Tibial nerve (tissue), 4 donors: Measurements from ENCODE around the gene PPM1M. TPM values are rescaled to one million over a fixed set of nuclear protein-coding genes. Genes with fewer than 3 reads are reported as not detected.
A peak's percentile ranks its signal among the peaks of the same experiment; 100 is the strongest.

ENCODE experiments used
- DNase-seq, 2 donors: peaks; one replicate each; pipeline ENCODE4 v3.0.0-alpha.2; 2019; ENCODE audit warnings: low spot score in 2 of 2
- H3K27ac ChIP-seq, 4 donors: fragments of 200-600 bp; sonication (generic) in 3 of 4; one replicate each; pipeline ENCODE4 v1.5.1; 2017 to 2019; ENCODE audit warnings: mild to moderate bottlenecking in 1 of 4
- H3K27me3 ChIP-seq, 2 donors: fragments of 200-600 bp; sonication (generic) in 1 of 2; one replicate each; pipeline versions ENCODE4 v1.5.1 to v1.6.0; 2017 to 2019
- H3K36me3 ChIP-seq, 3 donors: fragments of 200-600 bp; sonication (generic); one replicate each; pipeline ENCODE4 v1.5.1; 2018 to 2019
- H3K4me1 ChIP-seq, 4 donors: fragments of 200-600 bp; sonication (generic) in 3 of 4; one replicate each; pipeline ENCODE4 v1.5.1; 2017 to 2019
- H3K4me3 ChIP-seq, 4 donors: fragments of 200-600 bp; sonication (generic) in 3 of 4; one replicate each; pipeline ENCODE4 v1.5.1; 2017 to 2019; ENCODE audit warnings: mild to moderate bottlenecking in 1 of 4, moderate library complexity in 1 of 4
- H3K9me3 ChIP-seq, 4 donors: fragments of 200-600 bp; sonication (generic) in 3 of 4; one replicate each; pipeline ENCODE4 v1.5.1; 2017 to 2019
- EP300 ChIP-seq, 2 donors: sonication (generic); formaldehyde crosslinking; IDR thresholded peaks; one replicate each; pipeline ENCODE4 v1.6.1; 2017; ENCODE audit warnings: antibody characterized with exemption in 2 of 2, mild to moderate bottlenecking in 1 of 2
- POLR2A ChIP-seq, 2 donors: fragments of 450-650 bp; IDR thresholded peaks; one replicate each; pipeline ENCODE4 v1.6.1; 2017; ENCODE audit warnings: antibody characterized with exemption in 2 of 2, mild to moderate bottlenecking in 2 of 2, moderate library complexity in 2 of 2
- WGBS, 2 donors: methylation state at CpG; one replicate each; pipeline ENCODE4 v1.1.5; 2018; 5-methylcytosine and 5-hydroxymethylcytosine counted together
- total RNA-seq, 4 donors: library from RNA; depleted of rRNA; stranded (reverse); fragments of >200 nt; gene quantifications; one replicate each; pipeline ENCODE4 v1.1.0, GENCODE V29; 2016
- TF ChIP-seq, protein P1 (sequence below), 5 experiments: fragments of 200-600 bp in 3 of 5; fragments of 450-650 bp in 2 of 5; sonication (generic) in 3 of 5; IDR thresholded peaks; one replicate each; pipeline ENCODE4 v1.5.1; 2016 to 2019; ENCODE audit warnings: antibody characterized with exemption in 5 of 5, mild to moderate bottlenecking in 3 of 5, moderate library complexity in 2 of 5

The PPM1M gene
- total RNA-seq, 4 donors from 2014 or later, result 25.8 to 35.1 (median 27.8) TPM

DNA sequence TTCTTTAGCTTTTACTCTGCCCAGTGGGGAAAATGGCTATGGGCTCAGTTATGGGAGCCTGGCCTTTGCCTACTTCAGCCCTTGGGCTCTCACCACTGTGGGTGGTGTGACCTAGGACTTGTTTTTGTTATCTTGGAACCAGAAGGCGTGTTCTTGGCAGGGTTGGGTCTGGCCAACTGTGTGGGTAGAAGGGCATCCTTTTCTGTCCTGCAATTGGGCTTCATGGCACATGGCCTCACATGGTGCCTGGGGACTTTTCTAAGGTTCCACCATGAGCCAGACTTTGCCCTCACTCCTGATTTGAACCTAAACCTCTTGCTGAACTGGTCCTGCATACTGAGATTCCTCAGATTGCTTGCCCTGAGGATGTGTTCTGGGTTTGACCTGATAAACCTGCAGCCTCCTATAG lies 43.8 kb downstream of the PPM1M start:
- H3K27me3 ChIP-seq, result no peaks in the 10 kb centered on the region
- peaks cover 0 to 47% (median 11%) of the 10 kb centered on the region in 3 donors for H3K36me3 ChIP-seq
- H3K27ac ChIP-seq, result peak overlapping the region in 1 of 4 donors; percentile 98
- DNase-seq, result no peak
- H3K4me1 ChIP-seq, result peaks cover 0 to 26% (median 14%) of the 10 kb centered on the region in 4 donors
- TF ChIP-seq, protein P1, sequence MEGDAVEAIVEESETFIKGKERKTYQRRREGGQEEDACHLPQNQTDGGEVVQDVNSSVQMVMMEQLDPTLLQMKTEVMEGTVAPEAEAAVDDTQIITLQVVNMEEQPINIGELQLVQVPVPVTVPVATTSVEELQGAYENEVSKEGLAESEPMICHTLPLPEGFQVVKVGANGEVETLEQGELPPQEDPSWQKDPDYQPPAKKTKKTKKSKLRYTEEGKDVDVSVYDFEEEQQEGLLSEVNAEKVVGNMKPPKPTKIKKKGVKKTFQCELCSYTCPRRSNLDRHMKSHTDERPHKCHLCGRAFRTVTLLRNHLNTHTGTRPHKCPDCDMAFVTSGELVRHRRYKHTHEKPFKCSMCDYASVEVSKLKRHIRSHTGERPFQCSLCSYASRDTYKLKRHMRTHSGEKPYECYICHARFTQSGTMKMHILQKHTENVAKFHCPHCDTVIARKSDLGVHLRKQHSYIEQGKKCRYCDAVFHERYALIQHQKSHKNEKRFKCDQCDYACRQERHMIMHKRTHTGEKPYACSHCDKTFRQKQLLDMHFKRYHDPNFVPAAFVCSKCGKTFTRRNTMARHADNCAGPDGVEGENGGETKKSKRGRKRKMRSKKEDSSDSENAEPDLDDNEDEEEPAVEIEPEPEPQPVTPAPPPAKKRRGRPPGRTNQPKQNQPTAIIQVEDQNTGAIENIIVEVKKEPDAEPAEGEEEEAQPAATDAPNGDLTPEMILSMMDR (IDR thresholded peaks at IDR 0.05), result no peak
- TF ChIP-seq EP300 (IDR thresholded peaks at IDR 0.05) (peak in 1 of 2 donors; percentile 24), POLR2A (IDR thresholded peaks at IDR 0.05) (no peak)
- WGBS, 2 donors, result 29 to 50% methylated on average over 1 of the region's 1 CpG
- no peaks in the 10 kb centered on the region for H3K9me3 ChIP-seq
- no peak overlapping the region for H3K4me3 ChIP-seq

DNA sequence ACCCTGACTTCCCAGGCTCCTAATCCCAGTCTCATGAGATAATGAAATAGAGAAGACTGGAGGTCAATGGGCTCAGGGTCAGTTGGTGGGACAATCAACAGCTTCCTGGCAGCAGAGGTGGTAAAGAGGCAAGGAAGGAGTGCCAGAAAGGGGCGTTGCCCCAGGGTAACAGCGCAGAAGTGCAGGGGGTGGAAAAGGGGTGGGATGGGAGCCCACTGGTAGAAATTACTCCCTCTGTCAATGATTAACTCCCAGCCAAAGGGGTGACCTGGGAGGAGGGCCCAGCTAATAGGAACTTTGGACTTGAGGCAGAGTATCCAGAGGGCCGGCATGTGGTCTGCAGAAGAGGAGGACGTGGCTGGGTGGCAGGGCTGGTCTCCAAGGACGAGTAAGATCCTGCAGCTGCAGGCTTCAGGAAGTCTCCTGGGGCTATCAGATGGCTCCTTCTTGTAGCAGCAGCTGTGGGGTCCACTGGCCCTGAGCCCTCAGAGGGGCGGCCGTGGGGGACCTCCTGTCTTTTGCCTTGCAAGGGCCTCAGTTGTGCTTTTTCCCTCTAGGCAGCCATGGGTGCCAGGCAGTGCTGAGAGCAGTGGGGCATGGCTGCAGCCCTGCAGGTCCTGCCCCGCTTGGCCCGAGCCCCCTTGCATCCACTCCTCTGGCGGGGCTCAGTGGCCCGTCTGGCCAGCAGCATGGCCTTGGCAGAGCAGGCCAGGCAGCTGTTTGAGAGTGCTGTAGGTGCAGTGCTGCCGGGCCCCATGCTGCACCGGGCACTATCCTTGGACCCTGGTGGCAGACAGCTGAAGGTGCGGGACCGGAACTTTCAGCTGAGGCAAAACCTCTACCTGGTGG lies 44.4 kb downstream of the PPM1M start:
- WGBS, 2 donors, result 78 to 81% methylated on average over 9 to 14 of the region's 15 CpGs
- TF ChIP-seq EP300 (IDR thresholded peaks at IDR 0.05) (no peak), POLR2A (IDR thresholded peaks at IDR 0.05) (no peak)
- TF ChIP-seq, protein P1 (IDR thresholded peaks at IDR 0.05), result no peak

DNA sequence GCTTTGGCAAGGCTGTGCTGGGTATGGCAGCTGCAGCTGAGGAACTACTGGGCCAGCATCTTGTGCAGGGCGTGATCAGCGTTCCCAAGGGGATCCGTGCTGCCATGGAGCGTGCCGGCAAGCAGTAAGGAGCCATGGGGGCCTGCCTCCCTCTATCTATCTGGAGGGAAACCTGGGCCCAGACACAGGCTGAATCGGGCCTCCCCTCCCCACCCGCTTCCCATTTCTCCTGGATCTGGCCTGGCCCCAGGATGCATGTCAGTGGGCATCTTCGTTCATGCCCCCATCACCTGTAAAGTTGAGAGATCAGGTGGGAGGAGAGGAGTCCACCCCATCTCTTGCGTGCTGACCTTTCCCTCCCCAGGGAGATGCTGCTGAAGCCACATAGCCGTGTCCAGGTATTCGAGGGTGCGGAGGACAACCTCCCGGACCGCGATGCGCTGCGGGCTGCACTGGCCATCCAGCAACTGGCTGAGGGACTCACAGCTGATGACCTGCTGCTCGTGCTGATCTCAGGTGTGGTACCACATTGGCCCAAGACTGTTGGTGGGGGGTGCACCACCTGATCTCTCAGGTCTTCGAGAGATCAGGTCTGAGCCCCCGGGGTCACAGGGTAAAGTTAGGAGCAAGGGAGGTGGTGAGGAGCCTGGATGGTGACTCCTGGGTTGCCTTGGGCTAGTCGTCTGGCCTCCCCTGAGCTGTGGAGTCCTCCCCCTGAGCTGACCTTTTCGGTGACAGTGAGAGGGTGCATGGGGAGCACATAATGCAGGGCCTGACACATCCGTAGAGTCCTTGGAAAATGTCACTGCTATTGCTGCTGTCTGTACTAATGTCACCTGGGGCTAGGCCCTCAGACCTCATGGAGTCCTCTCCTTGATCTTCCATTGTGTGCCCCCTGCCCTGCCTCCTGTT lies 45.3 kb downstream of the PPM1M start:
- Histone ChIP-seq H3K27me3 (no peaks in the 10 kb centered on the region), H3K27ac (no peak overlapping the region), H3K4me1 (peaks cover 0 to 26% (median 14%) of the 10 kb centered on the region in 4 donors), H3K4me3 (peak overlapping the region in 1 of 4 donors; percentile 12), H3K36me3 (peaks cover 0 to 54% (median 11%) of the 10 kb centered on the region in 3 donors), H3K9me3 (no peaks in the 10 kb centered on the region)
- DNase-seq, result no peak
- TF ChIP-seq, protein P1 (IDR thresholded peaks at IDR 0.05), result no peak
- no peak for TF ChIP-seq POLR2A (IDR thresholded peaks at IDR 0.05)
- TF ChIP-seq EP300 (IDR thresholded peaks at IDR 0.05), result no peak
- 83 to 86% methylated on average over 17 to 19 of the region's 23 CpGs for WGBS, 2 donors

More for the DNA sequence above, 44.4 kb downstream of the PPM1M start:
- H3K4me3 ChIP-seq, result peak overlapping the region in 1 of 4 donors; percentile 12
- no peak for DNase-seq
- no peaks in the 10 kb centered on the region for H3K27me3 ChIP-seq
- H3K4me1 ChIP-seq, result peaks cover 0 to 26% (median 14%) of the 10 kb centered on the region in 4 donors
- H3K36me3 ChIP-seq, result peaks cover 0 to 48% (median 11%) of the 10 kb centered on the region in 3 donors
- no peaks in the 10 kb centered on the region for H3K9me3 ChIP-seq
- H3K27ac ChIP-seq, result peak overlapping the region in 1 of 4 donors; percentile 98

DNA sequence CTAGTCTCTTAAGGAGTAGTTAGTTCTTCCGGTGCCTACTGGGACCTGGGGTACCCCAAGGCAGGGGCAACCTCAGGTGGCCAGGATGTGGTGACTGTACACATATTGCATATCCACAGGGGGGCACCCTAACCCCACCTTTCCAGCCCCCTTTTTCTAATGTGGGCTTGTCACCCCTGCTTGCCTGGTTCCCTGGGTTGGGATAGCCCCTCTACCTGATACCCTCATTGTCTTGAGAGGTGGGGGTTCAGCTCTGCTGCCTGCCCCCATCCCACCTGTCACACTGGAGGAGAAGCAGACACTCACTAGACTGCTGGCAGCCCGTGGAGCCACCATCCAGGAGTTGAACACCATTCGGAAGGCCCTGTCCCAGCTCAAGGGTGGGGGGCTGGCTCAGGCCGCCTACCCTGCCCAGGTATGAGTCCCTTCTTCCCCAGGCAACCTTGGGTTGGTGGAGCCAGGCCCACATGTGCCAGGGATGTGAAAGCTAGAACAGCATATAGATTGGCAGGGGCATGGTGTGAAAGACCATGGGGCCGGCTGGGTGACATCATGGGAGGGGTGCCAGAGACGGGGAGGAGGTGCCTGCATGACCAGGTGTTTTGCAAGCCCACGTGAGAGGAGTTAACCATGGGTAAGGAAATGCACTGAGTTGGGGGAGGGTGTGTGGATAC lies 46.1 kb downstream of the PPM1M start:
- Histone ChIP-seq H3K36me3 (peaks cover 0 to 59% (median 11%) of the 10 kb centered on the region in 3 donors), H3K4me1 (peaks cover 0 to 21% (median 10%) of the 10 kb centered on the region in 4 donors), H3K27ac (no peak overlapping the region), H3K9me3 (no peaks in the 10 kb centered on the region), H3K4me3 (no peak overlapping the region), H3K27me3 (no peaks in the 10 kb centered on the region)
- no peak for TF ChIP-seq POLR2A (IDR thresholded peaks at IDR 0.05)
- TF ChIP-seq, protein P1 (IDR thresholded peaks at IDR 0.05), result peak in 3 of 5 experiments; percentile 8 to 37 (median 20)
- WGBS, 2 donors, result 76 to 81% methylated on average over 7 of the region's 7 CpGs
- DNase-seq, result no peak
